Kidney epithelial cell (primary cell): ENCODE data around the gene FMNL2. TPM values are rescaled to one million over a fixed set of nuclear protein-coding genes. Genes with fewer than 3 reads are reported as not detected.
A peak's percentile ranks its signal among the peaks of the same experiment; 100 is the strongest.

Source experiments
- DNase-seq: peaks from one replicate; pipeline ENCODE4 v3.0.0-alpha.2; 2010; ENCODE audit warnings: low read depth
- H3K27me3 ChIP-seq: 2 replicates; pipeline ENCODE4 v1.6.0; 2011; ENCODE audit warnings: low read length; ENCODE audit not compliant: control insufficient read depth, insufficient read depth
- H3K36me3 ChIP-seq: 2 replicates; pipeline ENCODE4 v1.5.1; 2011; ENCODE audit warnings: low read length; ENCODE audit not compliant: control insufficient read depth, insufficient read depth
- H3K4me3 ChIP-seq: 2 replicates; pipeline ENCODE4 v1.5.1; 2011; ENCODE audit warnings: low read depth, mild to moderate bottlenecking, control low read depth, low read length
- CTCF ChIP-seq: IDR thresholded peaks from 2 replicates; pipeline ENCODE4 v1.5.1; 2011; ENCODE audit warnings: mild to moderate bottlenecking, moderate library complexity, low read length, control low read depth, inconsistent platforms; ENCODE audit not compliant: insufficient read depth, poor library complexity, severe bottlenecking
- total RNA-seq: library from RNA; depleted of rRNA; stranded (reverse); fragments of >200 nt; gene quantifications from 2 replicates; pipeline ENCODE4 v1.2.3, GENCODE V29; 2015

The FMNL2 gene
- total RNA-seq, 1 donor from 2014 or later = 68.0 TPM

GRCh38 chr2:152402780-152403759, 68.1 kb downstream of the FMNL2 start:
- no peak for DNase-seq
- Histone ChIP-seq H3K27me3 (no peaks in the 10 kb centered on the region), H3K4me3 (no peak overlapping the region), H3K36me3 (no peaks in the 10 kb centered on the region)
- TF ChIP-seq CTCF = no peak

- no peak overlapping the region for H3K4me3 ChIP-seq
- TF ChIP-seq CTCF = no peak
- no peak for DNase-seq
- H3K27me3 ChIP-seq = no peaks in the 10 kb centered on the region
- H3K36me3 ChIP-seq = no peaks in the 10 kb centered on the region
These were observed 70.5 kb downstream of the FMNL2 start for GRCh38 chr2:152405206-152406118.

- TF ChIP-seq CTCF = no peak
- no peaks in the 10 kb centered on the region for H3K27me3 ChIP-seq
- no peak overlapping the region for H3K4me3 ChIP-seq
- no peaks in the 10 kb centered on the region for H3K36me3 ChIP-seq
- DNase-seq = no peak
These were observed 71.3 kb downstream of the FMNL2 start for GRCh38 chr2:152406119-152406835.

GRCh38 chr2:152406836-152407161, 71.8 kb downstream of the FMNL2 start:
- DNase-seq = no peak
- H3K36me3 ChIP-seq = no peaks in the 10 kb centered on the region
- no peak overlapping the region for H3K4me3 ChIP-seq
- H3K27me3 ChIP-seq = no peaks in the 10 kb centered on the region
- no peak for TF ChIP-seq CTCF

- no peak for TF ChIP-seq CTCF
- no peaks in the 10 kb centered on the region for H3K27me3 ChIP-seq
- DNase-seq = no peak
- no peaks in the 10 kb centered on the region for H3K36me3 ChIP-seq
- peak overlapping the region; percentile 10 for H3K4me3 ChIP-seq
These were observed 72.3 kb downstream of the FMNL2 start for GRCh38 chr2:152407204-152407721.
